BLaER1 treated with 17β-estradiol and CSF1 and Interleukin-3, amounts not matched to agents 10 nM and 100 nM (cell line): ENCODE measurements around the gene MRO.
A peak's percentile ranks its signal among the peaks of the same experiment; 100 is the strongest.
"Not testable (repeated sequence)": the region's sequence is repeated elsewhere in the genome, so short reads cannot be mapped to it uniquely, and the experiment has no call there.

Experiments used
- H3K27ac ChIP-seq, 11 experiments: shearing (Covaris generic); formaldehyde crosslinking; 2 replicates each; pipeline ENCODE4 v1.8.1; 2022
- H3K27me3 ChIP-seq, 11 experiments: shearing (Covaris generic); formaldehyde crosslinking; 2 replicates each; pipeline ENCODE4 v1.8.1; 2022
- H3K36me3 ChIP-seq, 11 experiments: shearing (Covaris generic); formaldehyde crosslinking; 2 replicates each; pipeline ENCODE4 v1.8.1; 2022
- H3K4me1 ChIP-seq, 10 experiments: shearing (Covaris generic); formaldehyde crosslinking; 2 replicates each; pipeline ENCODE4 v1.8.1; 2022
- H3K4me2 ChIP-seq, 11 experiments: shearing (Covaris generic); formaldehyde crosslinking; 2 replicates each; pipeline ENCODE4 v1.8.1; 2022
- H3K4me3 ChIP-seq, 10 experiments: shearing (Covaris generic); formaldehyde crosslinking; 2 replicates each; pipeline ENCODE4 v1.8.1; 2022
- H3K9ac ChIP-seq, 11 experiments: shearing (Covaris generic); formaldehyde crosslinking; 2 replicates each; pipeline ENCODE4 v1.8.1; 2022
- H3K9me3 ChIP-seq, 11 experiments: shearing (Covaris generic); formaldehyde crosslinking; replicated peaks in 1 of 11; 2 replicates each; pipeline ENCODE4 v1.8.1; 2022
- H4K20me1 ChIP-seq, 11 experiments: shearing (Covaris generic); formaldehyde crosslinking; 2 replicates each; pipeline ENCODE4 v1.8.1; 2022
- Cebpa-rat ChIP-seq, 11 experiments: shearing (Covaris generic); IDR thresholded peaks; 2 replicates each; pipeline ENCODE4 v1.8.1; 2022

MRO gene

DNA sequence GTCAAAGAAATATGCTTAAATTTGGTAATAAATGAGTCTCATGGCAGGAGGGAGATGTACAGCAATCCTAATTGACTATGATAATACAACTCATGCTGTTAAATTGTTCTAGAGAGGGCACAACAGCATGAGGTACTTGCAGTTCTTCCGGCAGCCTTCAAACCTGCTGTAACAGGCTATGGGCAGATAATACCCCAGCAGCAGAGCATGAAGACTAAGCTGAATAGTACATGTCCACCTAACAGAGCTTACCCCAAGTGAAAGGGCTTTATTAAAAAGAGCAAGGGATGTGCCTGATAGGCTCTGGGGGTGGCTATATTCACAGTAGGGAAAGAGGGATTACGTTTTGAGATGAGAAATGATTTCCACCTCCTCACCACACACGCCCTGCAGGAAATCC lies 28.9 kb downstream of the MRO start:
- Histone ChIP-seq H3K9me3 (no peaks in the 10 kb centered on the region), H3K4me3 (no peak overlapping the region), H3K36me3 (no peaks in the 10 kb centered on the region), H3K27ac (no peak overlapping the region), H3K4me1 (peaks cover 0 to 9% (median 0%) of the 10 kb centered on the region in 10 experiments; a peak in 4 of 20 replicates), H3K27me3 (no peaks in the 10 kb centered on the region), H3K4me2 (peak overlapping the region in 2 of 11 experiments; percentile 8 to 32; a peak in 4 of 22 replicates), H4K20me1 (no peaks in the 10 kb centered on the region), H3K9ac (no peak overlapping the region)
- no peak for TF ChIP-seq Cebpa-rat (IDR thresholded peaks at IDR 0.05)

DNA sequence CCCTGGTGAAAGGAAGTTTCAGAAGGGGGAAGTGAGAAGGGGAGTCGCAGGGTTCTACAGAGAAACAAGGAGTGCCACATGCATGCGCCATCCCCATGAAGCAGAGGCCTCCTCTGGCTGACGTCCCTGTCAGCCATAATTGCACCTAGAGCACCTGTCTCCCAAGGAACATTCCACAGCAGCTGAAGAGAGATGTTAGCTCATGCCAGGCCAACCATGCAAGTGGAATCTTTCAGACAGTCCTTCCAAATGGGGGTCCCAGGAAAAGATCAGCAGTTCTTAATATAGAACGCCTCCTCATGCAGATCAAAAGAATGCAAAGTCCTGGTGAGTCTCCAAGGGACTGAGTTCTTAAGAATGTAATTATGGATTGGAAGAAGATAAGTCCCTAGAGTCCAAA lies 29.6 kb downstream of the MRO start:
- H3K4me1 ChIP-seq, result peaks cover 0 to 9% (median 0%) of the 10 kb centered on the region in 10 experiments; a peak in 4 of 20 replicates
- no peak overlapping the region for H3K4me3 ChIP-seq
- no peak overlapping the region for H3K27ac ChIP-seq
- H3K36me3 ChIP-seq, result no peaks in the 10 kb centered on the region
- H3K9ac ChIP-seq, result no peak overlapping the region
- H3K27me3 ChIP-seq, result no peaks in the 10 kb centered on the region
- peak overlapping the region in 2 of 11 experiments; percentile 2 to 15; a peak in 3 of 22 replicates for H3K4me2 ChIP-seq
- H3K9me3 ChIP-seq, result no peaks in the 10 kb centered on the region
- TF ChIP-seq Cebpa-rat (IDR thresholded peaks at IDR 0.05), result no peak
- no peaks in the 10 kb centered on the region for H4K20me1 ChIP-seq

DNA sequence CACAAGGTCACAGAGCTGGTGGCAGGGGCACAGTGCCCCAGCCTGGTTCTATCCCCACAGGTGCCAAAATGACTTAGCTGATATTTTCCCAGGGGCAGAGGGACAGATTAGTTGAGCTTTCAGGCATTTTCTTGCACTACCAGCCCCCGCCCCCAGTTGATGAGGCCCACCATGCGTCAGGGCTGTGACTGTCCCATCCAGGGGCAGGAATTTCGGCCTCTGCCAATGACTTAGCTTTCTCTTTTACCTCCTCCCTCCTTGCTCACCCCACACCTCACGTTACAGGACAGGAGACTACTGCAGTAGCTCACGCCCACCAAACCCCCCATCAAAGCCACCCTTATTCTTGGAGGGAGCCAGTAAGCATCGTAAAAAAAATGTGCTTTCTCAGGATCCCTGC lies 31.5 kb downstream of the MRO start:
- H3K9ac ChIP-seq, result no peak overlapping the region
- no peaks in the 10 kb centered on the region for H3K27me3 ChIP-seq
- TF ChIP-seq Cebpa-rat (IDR thresholded peaks at IDR 0.05), result no peak
- peaks cover 0 to 9% (median 0%) of the 10 kb centered on the region in 10 experiments; a peak in 4 of 20 replicates for H3K4me1 ChIP-seq
- H3K9me3 ChIP-seq, result no peaks in the 10 kb centered on the region
- no peak overlapping the region for H3K4me3 ChIP-seq
- no peak overlapping the region for H3K4me2 ChIP-seq
- H4K20me1 ChIP-seq, result no peaks in the 10 kb centered on the region
- no peak overlapping the region for H3K27ac ChIP-seq
- no peaks in the 10 kb centered on the region for H3K36me3 ChIP-seq

- H3K9ac ChIP-seq, result peak overlapping the region in 1 of 11 experiments; percentile 15; a peak in 1 of 22 replicates
- no peak overlapping the region for H3K4me3 ChIP-seq
- H3K36me3 ChIP-seq, result no peaks in the 10 kb centered on the region
- peaks cover 0 to 7% (median 5%) of the 10 kb centered on the region in 11 experiments; a peak in 4 of 22 replicates for H3K9me3 ChIP-seq
- H3K27me3 ChIP-seq, result no peaks in the 10 kb centered on the region
- TF ChIP-seq Cebpa-rat (IDR thresholded peaks at IDR 0.05), result no peak
- no peak overlapping the region for H3K27ac ChIP-seq
- no peak overlapping the region for H3K4me2 ChIP-seq
- H4K20me1 ChIP-seq, result no peaks in the 10 kb centered on the region
- peaks cover 0 to 9% (median 0%) of the 10 kb centered on the region in 10 experiments; a peak in 4 of 20 replicates for H3K4me1 ChIP-seq
These were observed 33.0 kb downstream of the MRO start for GRCh38 chr18:50786864-50787263.

DNA sequence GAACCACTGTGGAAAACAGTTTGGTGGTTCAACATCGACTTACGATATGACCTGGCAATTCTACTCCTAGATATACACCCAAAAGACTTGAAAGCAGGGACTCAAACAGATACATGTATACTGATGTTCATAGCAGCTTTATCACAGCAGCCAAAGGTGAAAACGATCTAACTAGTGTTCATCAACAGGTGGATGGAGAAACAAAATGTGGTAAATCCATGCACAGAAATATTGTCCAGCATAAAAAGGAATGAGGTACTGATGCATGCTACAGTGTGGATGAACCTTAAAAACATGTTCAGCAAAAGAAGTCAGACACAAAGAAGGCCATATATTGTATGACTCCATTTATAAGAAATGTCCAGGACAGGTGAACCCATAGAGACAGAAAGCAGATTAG lies 36.3 kb downstream of the MRO start:
- Histone ChIP-seq H3K27me3 (no peaks in the 10 kb centered on the region), H3K4me1 (peaks cover 0 to 5% (median 0%) of the 10 kb centered on the region in 10 experiments; a peak in 1 of 20 replicates), H3K9ac (no peak overlapping the region), H3K27ac (no peak overlapping the region), H3K9me3 (peaks cover 0 to 11% (median 5%) of the 10 kb centered on the region in 11 experiments; a peak in 4 of 22 replicates), H3K4me3 (no peak overlapping the region), H3K4me2 (no peak overlapping the region), H3K36me3 (no peaks in the 10 kb centered on the region), H4K20me1 (no peaks in the 10 kb centered on the region)
- TF ChIP-seq Cebpa-rat (IDR thresholded peaks at IDR 0.05), result no peak

GRCh38 chr18:50779021-50779420 lies 40.8 kb downstream of the MRO start:
- Histone ChIP-seq H3K4me1 (peaks cover 5 to 15% (median 11%) of the 10 kb centered on the region in 10 experiments; a peak in 17 of 20 replicates), H3K9me3 (peaks cover 6 to 24% (median 17%) of the 10 kb centered on the region in 11 experiments; a peak in 18 of 22 replicates)
- not testable (repeated sequence) for H4K20me1 ChIP-seq, H3K9ac ChIP-seq, H3K27ac ChIP-seq, H3K36me3 ChIP-seq, H3K4me2 ChIP-seq, H3K4me3 ChIP-seq, H3K27me3 ChIP-seq
- TF ChIP-seq Cebpa-rat (IDR thresholded peaks at IDR 0.05), result peak in 3 of 11 experiments; percentile 20 to 60 (median 27); a peak in 3 of 22 replicates

GRCh38 chr18:50776383-50776782 lies 43.4 kb downstream of the MRO start:
- no peaks in the 10 kb centered on the region; a peak in 1 of 22 replicates for H3K36me3 ChIP-seq
- no peak for TF ChIP-seq Cebpa-rat (IDR thresholded peaks at IDR 0.05)
- H3K27me3 ChIP-seq, result no peaks in the 10 kb centered on the region
- H3K4me2 ChIP-seq, result no peak overlapping the region
- peaks cover 22 to 45% (median 37%) of the 10 kb centered on the region in 11 experiments for H3K9me3 ChIP-seq
- peaks cover 5 to 15% (median 11%) of the 10 kb centered on the region in 10 experiments; a peak in 17 of 20 replicates for H3K4me1 ChIP-seq
- no peak overlapping the region for H3K9ac ChIP-seq
- H4K20me1 ChIP-seq, result no peaks in the 10 kb centered on the region
- no peak overlapping the region for H3K27ac ChIP-seq
- no peak overlapping the region for H3K4me3 ChIP-seq

DNA sequence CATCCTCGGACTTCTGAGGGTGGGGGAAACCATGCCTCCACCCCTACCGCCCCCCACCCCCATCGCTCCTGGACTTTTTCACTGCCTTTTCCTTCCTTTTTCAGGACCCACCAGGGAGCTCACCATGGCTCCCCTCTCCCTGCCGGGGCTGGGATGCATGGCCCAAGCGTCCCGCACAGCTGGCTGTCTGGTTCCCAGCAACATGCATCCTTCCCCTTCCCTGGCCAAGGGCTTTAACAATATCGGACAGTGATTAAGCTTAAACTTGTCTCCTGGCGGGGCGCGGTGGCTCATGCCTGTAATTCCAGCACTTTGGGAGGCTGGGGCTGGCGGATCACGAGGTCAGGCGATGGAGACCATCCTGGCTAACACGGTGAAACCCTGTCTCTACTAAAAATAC lies 44.1 kb downstream of the MRO start:
- no peak for TF ChIP-seq Cebpa-rat (IDR thresholded peaks at IDR 0.05)
- Histone ChIP-seq H3K27me3 (no peaks in the 10 kb centered on the region), H3K9ac (no peak overlapping the region), H4K20me1 (no peaks in the 10 kb centered on the region), H3K4me3 (no peak overlapping the region), H3K27ac (peak overlapping the region in 1 of 11 experiments; percentile 10; a peak in 2 of 22 replicates), H3K36me3 (no peaks in the 10 kb centered on the region; a peak in 1 of 22 replicates), H3K9me3 (peaks cover 25 to 49% (median 40%) of the 10 kb centered on the region in 11 experiments), H3K4me1 (peaks cover 0 to 15% (median 11%) of the 10 kb centered on the region in 10 experiments; a peak in 16 of 20 replicates), H3K4me2 (peak overlapping the region in 8 of 11 experiments; percentile 46 to 75 (median 64); a peak in 15 of 22 replicates)

- peaks cover 30 to 54% (median 46%) of the 10 kb centered on the region in 11 experiments for H3K9me3 ChIP-seq
- H3K27ac ChIP-seq, result peak overlapping the region in 1 of 11 experiments; percentile 10; a peak in 2 of 22 replicates
- H4K20me1 ChIP-seq, result no peaks in the 10 kb centered on the region
- peaks cover 0 to 15% (median 11%) of the 10 kb centered on the region in 10 experiments; a peak in 16 of 20 replicates for H3K4me1 ChIP-seq
- no peaks in the 10 kb centered on the region; a peak in 1 of 22 replicates for H3K36me3 ChIP-seq
- peak overlapping the region; percentile 28 to 75 (median 62); a peak in 20 of 22 replicates for H3K4me2 ChIP-seq
- peak overlapping the region in 1 of 10 experiments; percentile 28; a peak in 1 of 20 replicates for H3K4me3 ChIP-seq
- no peak for TF ChIP-seq Cebpa-rat (IDR thresholded peaks at IDR 0.05)
- no peak overlapping the region for H3K9ac ChIP-seq
- H3K27me3 ChIP-seq, result no peaks in the 10 kb centered on the region
These were observed 44.6 kb downstream of the MRO start for GRCh38 chr18:50775207-50775606.
